DMS 273 (cell line): Measurements from ENCODE around the gene COL4A3.
"Not testable (repeated sequence)": the region's sequence is repeated elsewhere in the genome, so short reads cannot be mapped to it uniquely, and the experiment has no call there.

Experiments
- DNase-seq: peaks from one replicate; lab custom pipeline; 2025; ENCODE audit not compliant: unreplicated experiment; lab: John Stamatoyannopoulos, UW

Gene COL4A3

DNA sequence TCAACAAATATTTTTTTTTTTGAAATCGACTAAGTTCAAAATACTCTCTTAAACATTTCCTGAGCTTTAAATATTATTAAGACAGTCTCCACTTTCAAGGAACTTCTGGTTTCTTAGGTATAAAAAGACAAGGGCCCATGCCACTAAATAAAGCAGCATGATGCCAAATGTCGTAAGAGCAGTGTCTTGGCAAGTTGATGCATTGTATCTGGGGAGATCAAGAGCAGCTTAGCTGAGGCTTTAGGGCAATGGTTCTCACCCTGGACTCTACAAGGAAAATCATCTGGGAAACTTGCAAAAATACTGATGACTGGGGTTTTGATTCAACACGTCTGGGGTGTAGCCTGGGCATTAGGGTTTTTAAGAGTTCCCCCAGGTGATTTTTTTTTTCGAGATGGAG lies 41.3 kb downstream of the COL4A3 start:
- DNase-seq: no peak

GRCh38 chr2:227206406-227206805 lies 42.0 kb downstream of the COL4A3 start:
- DNase-seq: no peak

GRCh38 chr2:227207573-227207972 lies 43.1 kb downstream of the COL4A3 start:
- no peak for DNase-seq

DNA sequence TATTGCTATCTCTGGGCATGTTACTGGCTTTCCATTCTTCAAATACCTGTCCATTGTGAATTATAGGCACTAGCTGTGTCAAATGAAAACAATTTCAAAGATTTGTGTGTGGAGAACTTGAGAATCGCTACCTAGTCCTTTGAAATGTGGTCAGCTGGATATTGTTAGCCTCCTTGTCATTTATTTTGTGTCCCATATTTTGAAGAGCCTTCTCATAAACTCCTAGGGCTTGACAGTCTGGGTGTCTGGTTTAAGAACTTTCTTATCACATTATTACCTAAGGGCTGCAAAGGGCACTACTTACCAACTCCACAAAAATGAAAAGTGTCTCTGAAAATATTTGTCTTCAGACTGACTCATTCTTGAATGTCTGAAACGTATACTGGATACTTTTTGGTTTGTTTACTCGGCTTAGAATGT lies 50.2 kb downstream of the COL4A3 start:
- no peak for DNase-seq

- peak; percentile 18 for DNase-seq
Observed at GRCh38 chr2:227219312-227220105, 55.1 kb downstream of the COL4A3 start.

DNA sequence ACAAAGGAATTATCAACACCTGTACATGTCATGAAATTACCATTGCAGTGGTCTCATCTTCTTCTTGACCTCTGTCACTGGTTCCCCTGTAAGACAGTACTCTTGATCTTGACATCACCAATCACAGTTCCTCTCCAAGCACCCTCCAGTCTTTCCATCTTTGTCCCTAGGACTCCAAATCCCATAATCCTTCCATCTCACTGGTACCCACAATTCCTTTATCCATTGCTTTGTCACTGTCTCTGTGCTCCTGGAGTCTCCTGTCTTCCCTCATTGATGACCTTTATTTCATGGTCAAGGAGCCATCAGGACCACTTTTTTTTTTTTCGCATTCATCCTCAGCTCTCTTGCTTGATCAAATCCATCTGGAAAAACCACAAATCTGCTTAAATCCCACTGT lies 56.7 kb downstream of the COL4A3 start:
- no peak for DNase-seq

DNA sequence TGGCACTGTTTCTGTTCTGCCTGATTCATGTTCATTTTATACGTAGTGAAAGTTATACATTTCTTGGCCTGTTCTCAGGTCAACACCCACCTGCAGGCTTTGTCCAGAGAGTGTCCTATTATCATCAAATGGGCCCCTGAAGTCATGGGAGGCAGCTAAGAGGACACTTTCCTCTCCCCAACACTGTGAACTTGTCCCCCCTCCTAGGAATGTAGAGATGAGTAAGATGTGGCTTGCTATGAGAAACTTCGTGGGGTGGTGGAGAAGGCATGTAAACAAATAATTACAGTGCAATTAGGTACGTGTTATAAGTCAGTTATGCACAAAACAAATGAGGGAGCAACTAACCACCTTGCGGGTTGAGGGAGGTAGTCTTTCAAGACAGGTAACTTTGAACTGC lies 57.9 kb downstream of the COL4A3 start:
- no peak for DNase-seq

- DNase-seq: not testable (repeated sequence)
Observed at GRCh38 chr2:227225641-227226040, 61.2 kb downstream of the COL4A3 start.

DNA sequence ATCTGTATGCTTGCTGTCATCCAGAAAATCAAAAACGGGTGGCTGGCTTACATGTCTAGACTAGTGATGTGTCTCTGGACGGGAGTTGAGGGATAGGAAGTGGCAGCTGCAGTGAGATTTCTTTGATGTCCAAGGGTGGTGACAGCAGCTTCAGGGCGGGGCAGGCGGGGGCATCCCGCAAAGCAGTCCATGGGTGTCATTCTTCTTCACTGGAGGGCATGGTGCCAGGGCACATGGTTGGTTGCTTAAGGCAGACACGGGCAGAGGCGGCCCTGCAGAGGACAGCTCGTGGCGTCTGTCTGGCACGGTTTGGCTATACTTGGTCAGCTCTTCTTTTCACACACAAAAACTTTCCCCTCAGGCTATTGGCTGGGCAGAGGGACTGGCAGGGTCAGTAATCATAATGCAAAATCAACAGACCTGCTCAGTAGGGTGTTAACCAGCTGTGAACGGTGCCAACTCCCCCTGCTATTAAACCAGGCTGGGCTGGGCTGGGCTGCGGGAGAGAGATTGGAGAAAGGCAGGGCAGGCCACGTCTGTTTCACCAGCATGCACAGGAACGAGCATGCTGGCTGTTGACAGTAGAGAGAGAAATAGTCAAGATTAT lies 63.7 kb downstream of the COL4A3 start:
- DNase-seq: peak; percentile 94

- no peak for DNase-seq
Observed at GRCh38 chr2:227230151-227230550, 65.7 kb downstream of the COL4A3 start.

DNA sequence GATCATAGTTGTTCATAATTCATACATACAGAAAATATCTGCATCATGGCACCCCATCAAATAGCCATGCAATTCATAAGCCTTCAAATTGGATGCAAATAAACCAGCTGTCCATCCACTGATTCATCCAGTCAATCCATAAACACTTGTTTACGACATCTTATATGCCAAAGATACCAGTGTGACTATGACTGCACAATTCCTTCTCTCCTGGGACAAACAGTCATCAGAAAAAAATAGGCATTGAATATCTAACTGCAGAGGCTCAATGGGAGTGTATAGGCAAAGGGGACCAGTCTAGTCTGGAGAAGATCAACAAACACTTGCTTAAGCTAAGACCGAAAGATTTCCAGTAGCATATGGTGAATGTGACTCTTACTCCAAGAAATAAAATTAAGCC lies 70.0 kb downstream of the COL4A3 start:
- DNase-seq: no peak

DNA sequence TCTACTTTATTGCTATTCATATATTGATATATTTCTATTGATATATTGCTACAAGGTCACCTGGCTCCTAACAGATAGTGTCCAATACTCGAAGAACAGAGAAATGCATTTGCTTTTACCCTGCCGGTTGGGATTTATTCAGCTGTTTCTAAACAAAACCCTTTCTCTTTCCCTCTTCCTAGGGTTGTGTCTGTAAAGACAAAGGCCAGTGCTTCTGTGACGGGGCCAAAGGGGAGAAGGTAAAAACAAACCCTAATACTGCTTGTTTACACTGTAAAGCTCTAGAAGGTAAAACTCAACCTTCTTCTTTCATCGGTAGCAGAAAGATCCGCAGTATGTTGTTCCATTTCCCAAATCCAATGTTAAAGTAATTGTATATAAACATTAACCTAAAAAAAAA lies 73.4 kb downstream of the COL4A3 start:
- DNase-seq: no peak

DNA sequence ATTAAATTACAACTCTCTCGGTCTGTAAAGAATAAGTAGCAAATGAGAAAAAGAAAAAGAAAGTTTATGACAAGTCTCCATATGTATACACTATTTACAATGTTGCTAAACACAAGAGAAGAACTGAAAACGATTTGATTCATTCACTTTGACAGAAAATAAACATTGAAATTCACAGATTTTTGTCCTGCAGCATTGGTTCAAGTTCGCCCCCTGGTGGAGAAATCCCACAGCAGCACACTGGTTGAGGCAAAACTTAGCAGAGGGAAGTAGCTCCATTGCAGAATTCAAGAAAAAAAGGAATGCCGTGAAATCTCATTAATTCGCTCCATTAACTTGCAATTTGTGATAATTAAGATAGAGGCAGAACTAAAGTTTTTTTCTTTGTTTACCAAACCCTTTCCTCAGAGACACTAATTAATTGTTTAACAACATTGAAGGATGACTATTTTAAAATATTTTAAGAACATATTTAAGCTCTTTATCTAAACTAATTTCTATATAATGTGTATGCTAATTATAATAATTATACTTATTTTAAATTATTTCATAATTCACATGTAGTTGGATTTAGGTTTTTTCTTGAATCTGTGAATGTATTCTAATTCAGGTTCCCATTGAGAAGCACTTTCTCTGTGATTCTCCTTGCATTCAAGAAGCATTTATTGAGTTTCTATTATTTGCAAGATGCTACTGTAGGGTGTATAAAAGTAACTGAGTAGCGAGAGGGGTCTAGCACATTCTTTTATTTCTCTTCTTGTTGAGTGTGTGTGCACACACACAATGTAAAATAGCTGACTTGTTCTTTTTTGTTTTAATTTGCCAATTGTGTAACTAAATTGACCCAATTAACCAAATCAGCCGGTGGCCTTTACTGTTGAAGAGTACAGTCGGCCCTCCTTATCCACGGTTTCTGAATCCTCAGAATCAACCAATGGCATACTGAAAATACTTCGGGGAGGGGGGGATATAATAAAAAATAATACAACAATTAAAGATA lies 74.1 kb downstream of the COL4A3 start:
- DNase-seq: peak; percentile 82

DNA sequence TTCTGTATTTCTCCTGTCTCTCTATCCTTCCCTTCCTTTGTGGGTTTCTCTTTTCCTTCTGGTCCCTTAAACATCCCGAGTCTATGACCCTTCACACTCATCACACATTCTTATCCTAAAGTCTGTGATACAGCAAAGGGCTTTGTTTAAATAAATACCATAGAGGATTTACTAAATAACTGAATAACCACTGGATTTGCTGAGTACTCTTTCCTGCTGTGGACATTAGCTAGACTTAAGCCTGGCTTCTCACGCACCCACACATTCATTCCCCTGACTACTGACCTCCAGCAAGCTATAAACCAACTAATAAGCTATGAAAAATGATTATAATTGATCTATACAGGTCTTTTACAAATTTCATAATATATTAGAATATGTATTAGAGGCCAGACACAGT lies 76.6 kb downstream of the COL4A3 start:
- no peak for DNase-seq

DNA sequence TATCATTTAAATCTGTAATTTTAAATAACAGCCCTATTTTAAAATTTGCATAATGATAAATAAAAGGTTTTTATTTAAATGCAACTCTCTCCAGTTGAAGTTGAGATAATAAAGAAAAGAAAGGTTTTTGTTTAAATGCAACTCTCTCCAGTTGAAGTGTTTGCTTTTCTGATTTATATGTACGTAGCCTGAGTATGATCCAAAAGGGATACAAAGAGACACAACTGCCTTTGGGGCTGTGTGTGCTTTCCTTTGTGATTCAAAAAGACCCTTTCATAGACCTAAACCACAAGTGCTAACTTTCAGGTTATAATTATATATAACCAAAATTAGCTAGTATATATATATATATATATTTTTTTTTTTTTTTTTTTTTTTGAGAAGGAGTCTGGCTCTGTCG lies 84.5 kb downstream of the COL4A3 start:
- DNase-seq: no peak

- no peak for DNase-seq
Observed at GRCh38 chr2:227252831-227253230, 88.4 kb downstream of the COL4A3 start.

DNA sequence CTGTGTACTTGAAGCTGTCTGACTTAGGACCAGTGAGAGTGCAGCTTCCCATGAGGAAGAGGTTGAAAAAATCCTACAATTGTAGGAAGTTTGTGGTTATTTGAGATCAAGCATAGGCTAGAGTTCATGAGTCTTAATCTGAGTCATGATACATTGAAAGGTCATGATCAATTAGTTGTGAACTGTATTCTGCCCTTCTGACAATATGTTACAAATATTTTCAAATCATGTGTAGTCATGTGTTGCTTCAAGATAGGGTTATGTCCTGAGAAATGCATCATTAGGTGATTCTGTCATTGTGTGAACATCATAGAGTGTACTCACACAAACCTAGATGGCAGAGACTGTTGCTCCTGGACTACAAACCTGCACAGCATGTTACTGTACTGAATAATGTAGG lies 92.2 kb downstream of the COL4A3 start:
- no peak for DNase-seq

- no peak for DNase-seq
Observed at GRCh38 chr2:227257820-227258219, 93.4 kb downstream of the COL4A3 start.

DNA sequence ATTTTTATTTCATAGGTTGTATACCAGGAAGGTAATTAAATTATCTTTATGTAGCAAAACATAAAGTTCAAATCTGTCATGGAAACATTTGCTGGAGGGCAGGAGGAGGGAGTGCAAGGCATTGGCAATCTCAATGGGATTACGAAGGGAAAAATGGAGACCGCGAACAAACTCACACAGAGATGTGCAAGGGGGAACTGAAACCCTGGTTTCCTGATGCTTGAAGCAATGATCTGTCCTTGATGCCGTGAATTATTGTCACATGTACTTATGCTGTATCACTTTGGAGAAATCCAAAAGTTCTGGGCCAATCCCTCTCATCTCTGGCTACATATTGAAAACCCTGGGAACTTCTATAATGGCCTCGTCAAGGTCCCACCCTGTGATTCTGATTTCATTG lies 95.6 kb downstream of the COL4A3 start:
- no peak for DNase-seq

DNA sequence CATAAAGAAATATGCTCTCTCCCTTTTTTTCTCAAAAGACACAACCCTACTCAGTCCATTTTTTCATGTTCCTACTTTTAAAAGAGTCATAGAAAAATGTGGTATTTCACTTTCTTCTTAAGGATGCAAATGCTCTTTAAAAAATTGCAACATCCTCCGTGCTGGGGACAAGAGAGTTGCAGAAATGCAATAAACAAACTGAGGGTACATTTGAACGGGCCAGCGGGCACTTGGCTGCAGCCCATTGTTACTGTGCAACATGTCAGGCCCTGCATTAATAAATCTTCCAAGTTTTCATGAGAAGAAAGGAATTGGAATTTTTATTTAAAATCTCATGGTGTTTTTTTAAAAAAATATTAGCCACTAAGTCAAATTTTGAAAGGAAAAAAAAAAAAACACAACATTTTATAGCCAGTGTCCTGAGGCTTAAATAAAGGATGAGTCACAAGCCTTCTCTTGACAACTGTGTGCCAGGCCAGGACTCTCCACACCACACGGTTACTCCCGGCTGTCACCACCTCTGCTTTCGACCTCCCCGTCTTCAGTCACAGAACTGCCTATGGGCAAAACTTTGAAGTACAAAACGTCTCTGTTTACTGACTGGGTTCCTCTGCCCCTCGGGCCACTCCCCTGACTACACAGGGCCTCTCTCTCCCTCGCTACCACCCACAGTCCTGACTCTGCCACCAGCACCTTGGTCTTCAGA lies 103.1 kb downstream of the COL4A3 start:
- no peak for DNase-seq

- no peak for DNase-seq
Observed at GRCh38 chr2:227280895-227281294, 116.5 kb downstream of the COL4A3 start.
